Endothelial cell (in vitro differentiated cells): ENCODE measurements around the gene TOM1L2. TPM values are rescaled to one million over a fixed set of nuclear protein-coding genes. Genes with fewer than 3 reads are reported as not detected.

ENCODE experiments used
- DNase-seq: peaks from one replicate; pipeline ENCODE4 v3.0.0; 2021; ENCODE audit warnings: low spot score
- H3K27ac Mint-ChIP-seq: one replicate; pipeline ENCODE4 v1.8.0; 2021; ENCODE audit warnings: mixed read lengths, inconsistent platforms; ENCODE audit not compliant: unreplicated experiment
- H3K27me3 Mint-ChIP-seq: one replicate; pipeline ENCODE4 v1.8.0; 2021; ENCODE audit warnings: mild to moderate bottlenecking, moderate library complexity, mixed read lengths, inconsistent platforms; ENCODE audit not compliant: unreplicated experiment
- H3K36me3 Mint-ChIP-seq: one replicate; pipeline ENCODE4 v1.8.0; 2021; ENCODE audit warnings: mild to moderate bottlenecking, low read depth, mixed read lengths, inconsistent platforms; ENCODE audit not compliant: unreplicated experiment
- H3K4me1 Mint-ChIP-seq: one replicate; pipeline ENCODE4 v1.8.0; 2021; ENCODE audit warnings: mild to moderate bottlenecking, mixed read lengths, inconsistent platforms; ENCODE audit not compliant: unreplicated experiment
- H3K4me3 Mint-ChIP-seq: one replicate; pipeline ENCODE4 v1.8.0; 2021; ENCODE audit warnings: mild to moderate bottlenecking, mixed read lengths, inconsistent platforms; ENCODE audit not compliant: unreplicated experiment
- H3K9me3 Mint-ChIP-seq: one replicate; pipeline ENCODE4 v1.8.0; 2021; ENCODE audit warnings: mixed read lengths, inconsistent platforms; ENCODE audit not compliant: unreplicated experiment
- CTCF ChIP-seq: fragments of 200-600 bp; sonication (generic); IDR thresholded peaks from one replicate; pipeline ENCODE4 v1.5.0; 2021; ENCODE audit warnings: antibody characterized with exemption; ENCODE audit not compliant: unreplicated experiment
- total RNA-seq: library from RNA; stranded (reverse); fragmentation: NEBNext Ultra II Directional; extraction: Animal tissue kit (Norgen Biotek cat#: 25700); gene quantifications from one replicate; pipeline ENCODE4 v1.2.1, GENCODE V29; 2021; ENCODE audit not compliant: unreplicated experiment

The TOM1L2 gene
- total RNA-seq, 1 donor from 2014 or later, result 26.9 TPM

GRCh38 chr17:17822189-17822588, 150.0 kb downstream of the TOM1L2 start:
- Mint-ChIP-seq H3K27me3 (peaks cover 22% of the 10 kb centered on the region), H3K4me1 (peaks cover 56% of the 10 kb centered on the region), H3K9me3 (no peaks in the 10 kb centered on the region), H3K4me3 (peak overlapping the region; percentile 47), H3K27ac (no peak overlapping the region), H3K36me3 (peaks cover 15% of the 10 kb centered on the region)
- no peak for DNase-seq
- TF ChIP-seq CTCF, result no peak

GRCh38 chr17:17820463-17821158, 151.6 kb downstream of the TOM1L2 start:
- H3K4me3 Mint-ChIP-seq, result no peak overlapping the region

GRCh38 chr17:17820046-17820445, 152.2 kb downstream of the TOM1L2 start:
- Mint-ChIP-seq H3K9me3 (no peaks in the 10 kb centered on the region), H3K4me1 (peaks cover 41% of the 10 kb centered on the region), H3K36me3 (peaks cover 18% of the 10 kb centered on the region), H3K27ac (no peak overlapping the region), H3K4me3 (no peak overlapping the region), H3K27me3 (peaks cover 27% of the 10 kb centered on the region)
- no peak for DNase-seq
- no peak for TF ChIP-seq CTCF

More at GRCh38 chr17:17820463-17821158, 151.6 kb downstream of the TOM1L2 start:
- no peak overlapping the region for H3K27ac Mint-ChIP-seq
- TF ChIP-seq CTCF, result no peak
- H3K4me1 Mint-ChIP-seq, result peaks cover 43% of the 10 kb centered on the region
- peaks cover 16% of the 10 kb centered on the region for H3K36me3 Mint-ChIP-seq
- DNase-seq, result no peak
- H3K9me3 Mint-ChIP-seq, result no peaks in the 10 kb centered on the region
- H3K27me3 Mint-ChIP-seq, result peaks cover 24% of the 10 kb centered on the region

- Mint-ChIP-seq H3K27me3 (peaks cover 32% of the 10 kb centered on the region), H3K4me3 (no peak overlapping the region), H3K27ac (peak overlapping the region; percentile 78), H3K4me1 (peaks cover 37% of the 10 kb centered on the region), H3K36me3 (peaks cover 18% of the 10 kb centered on the region), H3K9me3 (no peaks in the 10 kb centered on the region)
- no peak for DNase-seq
- TF ChIP-seq CTCF, result no peak
Observed at GRCh38 chr17:17819561-17819995, 152.6 kb downstream of the TOM1L2 start.

- H3K27me3 Mint-ChIP-seq, result peaks cover 32% of the 10 kb centered on the region
- H3K27ac Mint-ChIP-seq, result no peak overlapping the region
- H3K36me3 Mint-ChIP-seq, result peaks cover 18% of the 10 kb centered on the region
- peak overlapping the region; percentile 50 for H3K4me3 Mint-ChIP-seq
- no peak for DNase-seq
- H3K4me1 Mint-ChIP-seq, result peaks cover 32% of the 10 kb centered on the region
- TF ChIP-seq CTCF, result no peak
- no peaks in the 10 kb centered on the region for H3K9me3 Mint-ChIP-seq
Observed at GRCh38 chr17:17819111-17819510, 153.1 kb downstream of the TOM1L2 start.
